AG09309 (cell line): ENCODE data around the gene TMEM88.

Experiments used
- DNase-seq: peaks from one replicate; pipeline ENCODE4 v3.0.0-alpha.2; 2010; ENCODE audit warnings: low read depth
- H3K4me3 ChIP-seq: 2 replicates; pipeline ENCODE4 v1.5.1; 2011; ENCODE audit warnings: mild to moderate bottlenecking, low read depth, low read length, moderate library complexity; ENCODE audit not compliant: control insufficient read depth
- CTCF ChIP-seq: IDR thresholded peaks from 2 replicates; pipeline ENCODE4 v1.5.1; 2011; ENCODE audit warnings: mild to moderate bottlenecking, low read depth, low read length, inconsistent platforms; ENCODE audit not compliant: insufficient read depth, control insufficient read depth; ENCODE audit errors: missing control alignments

TMEM88 gene

GRCh38 chr17:7845359-7846062 is 9.4 kb upstream of the TMEM88 start:
- no peak for TF ChIP-seq CTCF
- no peak for DNase-seq

DNA sequence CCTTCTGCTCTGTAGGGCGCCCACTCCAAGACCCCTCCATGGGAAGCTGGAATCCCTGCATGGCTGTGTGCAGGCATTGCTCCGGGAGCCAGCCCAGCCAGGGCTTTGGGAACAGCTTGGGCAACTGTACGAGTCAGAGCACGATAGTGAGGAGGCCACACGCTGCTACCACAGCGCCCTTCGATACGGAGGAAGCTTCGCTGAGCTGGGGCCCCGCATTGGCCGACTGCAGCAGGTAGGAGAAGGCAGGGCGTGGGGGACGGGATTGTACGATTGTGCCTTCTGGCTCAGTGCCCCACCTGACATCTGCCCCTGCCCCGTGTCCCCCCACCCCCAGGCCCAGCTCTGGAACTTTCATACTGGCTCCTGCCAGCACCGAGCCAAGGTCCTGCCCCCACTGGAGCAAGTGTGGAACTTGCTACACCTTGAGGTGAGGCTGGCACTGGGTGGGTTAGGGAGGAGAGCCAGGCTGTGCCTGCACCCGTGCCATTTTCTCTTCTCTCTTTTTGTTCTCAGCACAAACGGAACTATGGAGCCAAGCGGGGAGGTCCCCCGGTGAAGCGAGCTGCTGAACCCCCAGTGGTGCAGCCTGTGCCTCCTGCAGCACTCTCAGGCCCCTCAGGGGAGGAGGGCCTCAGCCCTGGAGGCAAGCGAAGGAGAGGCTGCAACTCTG is 8.7 kb upstream of the TMEM88 start:
- no peak overlapping the region for H3K4me3 ChIP-seq
- no peak for DNase-seq
- no peak for TF ChIP-seq CTCF

More at GRCh38 chr17:7845359-7846062, 9.4 kb upstream of the TMEM88 start:
- peak overlapping the region; percentile 83 for H3K4me3 ChIP-seq

DNA sequence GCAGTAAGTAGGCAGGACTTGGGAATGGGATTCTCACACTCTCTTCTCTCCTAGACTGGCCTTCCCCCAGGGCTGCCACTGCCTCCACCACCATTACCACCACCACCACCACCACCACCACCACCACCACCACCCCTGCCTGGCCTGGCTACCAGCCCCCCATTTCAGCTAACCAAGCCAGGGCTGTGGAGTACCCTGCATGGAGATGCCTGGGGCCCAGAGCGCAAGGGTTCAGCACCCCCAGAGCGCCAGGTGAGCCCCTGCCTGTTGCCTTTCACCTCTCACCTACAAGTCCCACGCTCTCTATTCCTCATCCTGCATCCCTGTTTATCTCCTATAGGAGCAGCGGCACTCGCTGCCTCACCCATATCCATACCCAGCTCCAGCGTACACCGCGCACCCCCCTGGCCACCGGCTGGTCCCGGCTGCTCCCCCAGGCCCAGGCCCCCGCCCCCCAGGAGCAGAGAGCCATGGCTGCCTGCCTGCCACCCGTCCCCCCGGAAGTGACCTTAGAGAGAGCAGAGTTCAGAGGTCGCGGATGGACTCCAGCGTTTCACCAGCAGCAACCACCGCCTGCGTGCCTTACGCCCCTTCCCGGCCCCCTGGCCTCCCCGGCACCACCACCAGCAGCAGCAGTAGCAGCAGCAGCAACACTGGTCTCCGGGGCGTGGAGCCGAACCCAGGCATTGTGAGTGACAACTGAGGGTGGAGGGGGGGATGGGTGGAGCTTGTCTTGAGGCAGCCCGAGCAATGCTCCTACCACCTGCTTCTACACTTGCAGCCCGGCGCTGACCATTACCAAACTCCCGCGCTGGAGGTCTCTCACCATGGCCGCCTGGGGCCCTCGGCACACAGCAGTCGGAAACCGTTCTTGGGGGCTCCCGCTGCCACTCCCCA is 7.9 kb upstream of the TMEM88 start:
- no peak for DNase-seq
- TF ChIP-seq CTCF, result no peak
- no peak overlapping the region for H3K4me3 ChIP-seq

DNA sequence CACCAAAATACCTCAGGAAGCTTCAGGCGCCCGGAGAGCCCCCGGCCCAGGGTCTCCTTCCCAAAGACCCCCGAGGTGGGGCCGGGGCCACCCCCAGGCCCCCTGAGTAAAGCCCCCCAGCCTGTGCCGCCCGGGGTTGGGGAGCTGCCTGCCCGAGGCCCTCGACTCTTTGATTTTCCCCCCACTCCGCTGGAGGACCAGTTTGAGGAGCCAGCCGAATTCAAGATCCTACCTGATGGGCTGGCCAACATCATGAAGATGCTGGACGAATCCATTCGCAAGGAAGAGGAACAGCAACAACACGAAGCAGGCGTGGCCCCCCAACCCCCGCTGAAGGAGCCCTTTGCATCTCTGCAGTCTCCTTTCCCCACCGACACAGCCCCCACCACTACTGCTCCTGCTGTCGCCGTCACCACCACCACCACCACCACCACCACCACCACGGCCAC is 6.7 kb upstream of the TMEM88 start:
- DNase-seq, result no peak
- no peak overlapping the region for H3K4me3 ChIP-seq
- TF ChIP-seq CTCF, result no peak

DNA sequence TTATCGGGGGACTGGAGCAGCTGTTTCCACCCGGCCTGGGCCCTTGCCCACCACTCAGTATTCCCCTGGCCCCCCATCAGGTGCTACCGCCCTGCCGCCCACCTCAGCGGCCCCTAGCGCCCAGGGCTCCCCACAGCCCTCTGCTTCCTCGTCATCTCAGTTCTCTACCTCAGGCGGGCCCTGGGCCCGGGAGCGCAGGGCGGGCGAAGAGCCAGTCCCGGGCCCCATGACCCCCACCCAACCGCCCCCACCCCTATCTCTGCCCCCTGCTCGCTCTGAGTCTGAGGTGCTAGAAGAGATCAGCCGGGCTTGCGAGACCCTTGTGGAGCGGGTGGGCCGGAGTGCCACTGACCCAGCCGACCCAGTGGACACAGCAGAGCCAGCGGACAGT is 6.1 kb upstream of the TMEM88 start:
- H3K4me3 ChIP-seq, result no peak overlapping the region
- TF ChIP-seq CTCF, result no peak
- DNase-seq, result no peak

GRCh38 chr17:7849130-7849750 is 5.6 kb upstream of the TMEM88 start:
- no peak for TF ChIP-seq CTCF
- no peak overlapping the region for H3K4me3 ChIP-seq
- DNase-seq, result no peak
